ENCODE results near the gene OR4D10. TPM values are rescaled to one million over a fixed set of nuclear protein-coding genes. Genes with fewer than 3 reads are reported as not detected.

Gene OR4D10
- total and polyA plus RNA-seq, 2 experiments from 2014 or later = not detected

GRCh38 chr11:59523541-59523940 lies 50.4 kb downstream of the OR4D10 start:
- H3K9me2 ChIP-seq (ENCODE audit: insufficient read depth) = no peaks in the 10 kb centered on the region
- H3K9me3 Mint-ChIP-seq = no peaks in the 10 kb centered on the region
- no peak overlapping the region for H3K4me3 Mint-ChIP-seq
- H3F3A ChIP-seq (replicated peaks; ENCODE audit: low read depth) = no peaks in the 10 kb centered on the region
- H3K36me3 Mint-ChIP-seq (ENCODE audit: low read depth) = no peaks in the 10 kb centered on the region
- H3K27me3 Mint-ChIP-seq (ENCODE audit: insufficient read depth, low read depth, poor library complexity) = peaks cover 3% of the 10 kb centered on the region
- no peak overlapping the region for H2AFZ ChIP-seq
- no peaks in the 10 kb centered on the region for H3K27me3 ChIP-seq (ENCODE audit: insufficient read depth)
- peaks cover 13% of the 10 kb centered on the region for H3K4me1 ChIP-seq (ENCODE audit: insufficient read depth)
- H3K27ac Mint-ChIP-seq = no peak overlapping the region
- H3K4me1 Mint-ChIP-seq = peaks cover 15% of the 10 kb centered on the region
- ATAC-seq = peak; percentile 77
- no peak overlapping the region for H3K27ac ChIP-seq (ENCODE audit: low read depth)
- no peak overlapping the region for H3K4me3 ChIP-seq
- TF ChIP-seq CTCF (conservative IDR thresholded peaks at IDR 0.05; ENCODE audit: low read depth in 2 of 2) (peak; percentile 23 to 31; a peak in 3 of 4 replicates), EZH2phosphoT487 (IDR thresholded peaks at IDR 0.05; ENCODE audit: unreplicated experiment) (no peak), CREB1 (CRISPR knock-in tag; IDR thresholded peaks at IDR 0.05; ENCODE audit: low read depth) (no peak)
- H3K4me2 ChIP-seq = no peak overlapping the region
- no peaks in the 10 kb centered on the region for H3K36me3 ChIP-seq (ENCODE audit: insufficient read depth)
- peak; percentile 18 for DNase-seq (ENCODE audit: low spot score)
- H3K79me2 ChIP-seq (replicated peaks; ENCODE audit: insufficient read depth) = no peaks in the 10 kb centered on the region
- H4K20me1 ChIP-seq (replicated peaks; ENCODE audit: insufficient read depth) = no peaks in the 10 kb centered on the region

- ATAC-seq (peak; percentile 32; the same call in 2 of the 3 replicates), DNase-seq (ENCODE audit: low spot score) (peak; percentile 13)
- peaks cover 27% of the 10 kb centered on the region for H3K4me1 Mint-ChIP-seq
- H3K27me3 Mint-ChIP-seq (ENCODE audit: insufficient read depth, low read depth, poor library complexity) = peaks cover 7% of the 10 kb centered on the region
- TF ChIP-seq EZH2phosphoT487 (IDR thresholded peaks at IDR 0.05; ENCODE audit: unreplicated experiment) = no peak
- H3K9me3 Mint-ChIP-seq = no peaks in the 10 kb centered on the region
- H3K4me3 ChIP-seq = no peak overlapping the region
- no peak overlapping the region for H3K27ac Mint-ChIP-seq
- peaks cover 23% of the 10 kb centered on the region for H3K4me1 ChIP-seq (ENCODE audit: insufficient read depth)
- H3K27me3 ChIP-seq (ENCODE audit: insufficient read depth) = no peaks in the 10 kb centered on the region
- H3K9me2 ChIP-seq (ENCODE audit: insufficient read depth) = peaks cover 9% of the 10 kb centered on the region; the same call in 1 of the 2 replicates
- H3K36me3 Mint-ChIP-seq (ENCODE audit: low read depth) = no peaks in the 10 kb centered on the region
- H3K4me3 Mint-ChIP-seq = no peak overlapping the region
- H4K20me1 ChIP-seq (replicated peaks; ENCODE audit: insufficient read depth) = no peaks in the 10 kb centered on the region
- H3K27ac ChIP-seq (ENCODE audit: low read depth) = no peak overlapping the region
- H3F3A ChIP-seq (replicated peaks; ENCODE audit: low read depth) = no peaks in the 10 kb centered on the region
- peak overlapping the region; percentile 21; the same call in 1 of the 2 replicates for H3K4me2 ChIP-seq
- no peaks in the 10 kb centered on the region for H3K79me2 ChIP-seq (replicated peaks; ENCODE audit: insufficient read depth)
- H3K36me3 ChIP-seq (ENCODE audit: insufficient read depth) = no peaks in the 10 kb centered on the region
- peak overlapping the region; percentile 4; the same call in 1 of the 2 replicates for H2AFZ ChIP-seq
Measured at GRCh38 chr11:59528711-59529110, 55.6 kb downstream of the OR4D10 start.

Other genes starting within 250 kb of the OR4D10 start
- not detected in 2 replicates for gene OR5AN1, start 114.4 kb upstream of the OR4D10 start, total RNA-seq (2014; rRNA removed; shearing (Covaris generic))
- gene OR5AN1, start 114.4 kb upstream of the OR4D10 start, polyA plus RNA-seq (2016; fragmentation: Nextera tagmentation; extraction: Ambion mirVana) = not detected in 2 replicates
- not detected in 2 replicates for gene OR5A2, start 46.9 kb upstream of the OR4D10 start, total RNA-seq (2014; rRNA removed; shearing (Covaris generic))
- gene OR5A2, start 46.9 kb upstream of the OR4D10 start, polyA plus RNA-seq (2016; fragmentation: Nextera tagmentation; extraction: Ambion mirVana) = not detected in 2 replicates
- gene OR5A1, start 36.8 kb upstream of the OR4D10 start, total RNA-seq (2014; rRNA removed; shearing (Covaris generic)) = 0.03 TPM in 1 of 2 replicates, not detected in the other
- gene OR5A1, start 36.8 kb upstream of the OR4D10 start, polyA plus RNA-seq (2016; fragmentation: Nextera tagmentation; extraction: Ambion mirVana) = 0.21 TPM in 1 of 2 replicates, not detected in the other
- not detected in 2 replicates for gene OR4D6, start 16.4 kb upstream of the OR4D10 start, total RNA-seq (2014; rRNA removed; shearing (Covaris generic))
- not detected in 2 replicates for gene OR4D6, start 16.4 kb upstream of the OR4D10 start, polyA plus RNA-seq (2016; fragmentation: Nextera tagmentation; extraction: Ambion mirVana)
- not detected in 2 replicates for gene OR4D11, start 30.3 kb downstream of the OR4D10 start, total RNA-seq (2014; rRNA removed; shearing (Covaris generic))
- not detected in 2 replicates for gene OR4D11, start 30.3 kb downstream of the OR4D10 start, polyA plus RNA-seq (2016; fragmentation: Nextera tagmentation; extraction: Ambion mirVana)
- not detected in 2 replicates for gene OR4D9, start 38.2 kb downstream of the OR4D10 start, total RNA-seq (2014; rRNA removed; shearing (Covaris generic))
- not detected in 2 replicates for gene OR4D9, start 38.2 kb downstream of the OR4D10 start, polyA plus RNA-seq (2016; fragmentation: Nextera tagmentation; extraction: Ambion mirVana)
- 35.7 and 39.3 TPM in 2 replicates for gene OSBP, start 142.5 kb downstream of the OR4D10 start, total RNA-seq (2014; rRNA removed; shearing (Covaris generic))
- 11.0 and 13.1 TPM in 2 replicates for gene OSBP, start 142.5 kb downstream of the OR4D10 start, polyA plus RNA-seq (2016; fragmentation: Nextera tagmentation; extraction: Ambion mirVana)
- gene PATL1, start 195.7 kb downstream of the OR4D10 start, total RNA-seq (2014; rRNA removed; shearing (Covaris generic)) = 19.6 and 20.8 TPM in 2 replicates
- gene PATL1, start 195.7 kb downstream of the OR4D10 start, polyA plus RNA-seq (2016; fragmentation: Nextera tagmentation; extraction: Ambion mirVana) = 12.3 and 12.9 TPM in 2 replicates
- gene OR10V1, start 240.5 kb downstream of the OR4D10 start, total RNA-seq (2014; rRNA removed; shearing (Covaris generic)) = not detected in 2 replicates
- not detected in 2 replicates for gene OR10V1, start 240.5 kb downstream of the OR4D10 start, polyA plus RNA-seq (2016; fragmentation: Nextera tagmentation; extraction: Ambion mirVana)